MCF 10A (cell line): Measurements from ENCODE around the gene DYNC1I2. TPM values are rescaled to one million over a fixed set of nuclear protein-coding genes. Genes with fewer than 3 reads are reported as not detected.

Experiments
- BruUV-seq: library from RNA; stranded (reverse); fragments of 400-500 nt; replicated peaks from 2 replicates; lab custom pipeline; 2021; lab: Mats Ljungman, UMichigan
- CTCF ChIA-PET: fragments of 300-600 bp; sonication (Branson Sonifier 250); formaldehyde crosslinking; extraction: SDS; loops from one replicate; lab custom pipeline; 2021; ENCODE audit warnings: antibody characterized with exemption, inconsistent platforms; lab: Yijun Ruan, JAX
- POLR2A ChIA-PET: fragments of 300-600, 350-650 bp; sonication (Branson Sonifier 250); formaldehyde crosslinking; extraction: SDS; loops from one replicate; lab custom pipeline; 2020; ENCODE audit warnings: antibody characterized with exemption, inconsistent platforms; lab: Yijun Ruan, JAX
- DNase-seq: peaks from one replicate; pipeline ENCODE4 v3.0.0-alpha.2; 2018; ENCODE audit not compliant: unreplicated experiment
- H3K27ac Mint-ChIP-seq: one replicate; pipeline ENCODE4 v1.8.0; 2022; ENCODE audit warnings: mild to moderate bottlenecking, low read depth, mixed read lengths; ENCODE audit not compliant: unreplicated experiment
- H3K27me3 Mint-ChIP-seq: one replicate; pipeline ENCODE4 v1.8.0; 2022; ENCODE audit warnings: mixed read lengths; ENCODE audit not compliant: insufficient read depth, unreplicated experiment
- H3K36me3 Mint-ChIP-seq: one replicate; pipeline ENCODE4 v1.8.0; 2022; ENCODE audit warnings: mild to moderate bottlenecking, moderate library complexity, mixed read lengths; ENCODE audit not compliant: insufficient read depth, unreplicated experiment
- H3K4me1 Mint-ChIP-seq: one replicate; pipeline ENCODE4 v1.8.0; 2022; ENCODE audit warnings: mixed read lengths; ENCODE audit not compliant: insufficient read depth, unreplicated experiment
- H3K4me3 Mint-ChIP-seq: one replicate; pipeline ENCODE4 v1.8.0; 2022; ENCODE audit warnings: mild to moderate bottlenecking, moderate library complexity, mixed read lengths; ENCODE audit not compliant: unreplicated experiment
- H3K9me3 Mint-ChIP-seq: one replicate; pipeline ENCODE4 v1.8.0; 2022; ENCODE audit warnings: mixed read lengths; ENCODE audit not compliant: unreplicated experiment
- CTCF ChIP-seq: fragments of 200-600 bp; IDR thresholded peaks from one replicate; pipeline ENCODE4 v1.8.0; 2022; ENCODE audit warnings: antibody characterized with exemption, mild to moderate bottlenecking; ENCODE audit not compliant: unreplicated experiment
- intact Hi-C: fragments of 100-400 bp; cut with micrococcal nuclease; formaldehyde crosslinking; loops from 2 replicates; pipeline ENCODE4 v1.14.1; 2022
- total RNA-seq: library from RNA; stranded (reverse); gene quantifications from 2 replicates; pipeline ENCODE4 v1.2.3, GENCODE V29; 2022

The DYNC1I2 gene
- total RNA-seq, 1 experiment from 2014 or later, result 77.7 TPM

- H3K4me1 Mint-ChIP-seq, result peaks cover 6% of the 10 kb centered on the region
- ChIA-PET CTCF (no interaction called here), POLR2A (no interaction called here)
- peaks cover 62% of the 10 kb centered on the region for H3K27me3 Mint-ChIP-seq
- H3K27ac Mint-ChIP-seq, result no peak overlapping the region
- H3K4me3 Mint-ChIP-seq, result no peak overlapping the region
- no peak for DNase-seq
- TF ChIP-seq CTCF, result no peak
- peaks cover 8% of the 10 kb centered on the region for H3K9me3 Mint-ChIP-seq
- intact Hi-C loops, result no loop called here
- H3K36me3 Mint-ChIP-seq, result no peaks in the 10 kb centered on the region
- BruUV-seq, result no TSS peak
Observed at GRCh38 chr2:171655586-171655985, 31.7 kb upstream of the DYNC1I2 start.

GRCh38 chr2:171667041-171667440 lies 20.2 kb upstream of the DYNC1I2 start:
- Mint-ChIP-seq H3K9me3 (no peaks in the 10 kb centered on the region), H3K4me1 (no peaks in the 10 kb centered on the region), H3K4me3 (no peak overlapping the region), H3K27me3 (peaks cover 46% of the 10 kb centered on the region), H3K27ac (no peak overlapping the region), H3K36me3 (no peaks in the 10 kb centered on the region)
- no peak for DNase-seq
- no TSS peak for BruUV-seq
- no peak for TF ChIP-seq CTCF
- ChIA-PET POLR2A (interaction anchor here (1.5 kb wide), 1 partner anchor 15 kb away, joined by 3 read pairs; no protein-coding TSS in a partner anchor), CTCF (no interaction called here)
- intact Hi-C loops, result no loop called here

- BruUV-seq, result no TSS peak
- no peak for TF ChIP-seq CTCF
- intact Hi-C loops, result no loop called here
- no peak for DNase-seq
- no peaks in the 10 kb centered on the region for H3K9me3 Mint-ChIP-seq
- H3K27ac Mint-ChIP-seq, result no peak overlapping the region
- no peak overlapping the region for H3K4me3 Mint-ChIP-seq
- peaks cover 46% of the 10 kb centered on the region for H3K27me3 Mint-ChIP-seq
- H3K4me1 Mint-ChIP-seq, result no peaks in the 10 kb centered on the region
- H3K36me3 Mint-ChIP-seq, result no peaks in the 10 kb centered on the region
- POLR2A ChIA-PET, result interaction anchor here (1.5 kb wide), 1 partner anchor 14 kb away, joined by 3 read pairs; no protein-coding TSS in a partner anchor
- CTCF ChIA-PET, result no interaction called here
Observed at GRCh38 chr2:171668183-171668582, 19.1 kb upstream of the DYNC1I2 start.

- Mint-ChIP-seq H3K27me3 (peaks cover 41% of the 10 kb centered on the region), H3K36me3 (no peaks in the 10 kb centered on the region), H3K4me1 (no peaks in the 10 kb centered on the region), H3K4me3 (no peak overlapping the region), H3K9me3 (no peaks in the 10 kb centered on the region), H3K27ac (no peak overlapping the region)
- CTCF ChIA-PET, result no interaction called here
- no peak for DNase-seq
- intact Hi-C loops, result no loop called here
- BruUV-seq, result no TSS peak
- TF ChIP-seq CTCF, result no peak
- POLR2A ChIA-PET, result interaction anchor here (2.8 kb wide), 1 partner anchor 18 kb away, joined by 12 read pairs; the partner anchor contains the start of gene DYNC1I2
Observed at GRCh38 chr2:171669121-171669520, 18.1 kb upstream of the DYNC1I2 start.
